Endodermal cell (in vitro differentiated cells): ENCODE measurements around the gene C14orf93. TPM values are rescaled to one million over a fixed set of nuclear protein-coding genes. Genes with fewer than 3 reads are reported as not detected.

ENCODE experiments used
- DNase-seq: peaks from one replicate; pipeline ENCODE4 v3.0.0-alpha.2; 2017
- H3K27ac ChIP-seq: 2 replicates; pipeline ENCODE4 v1.5.1; 2013; ENCODE audit warnings: mild to moderate bottlenecking, low read depth, low read length, moderate library complexity
- H3K27me3 ChIP-seq: 2 replicates; pipeline ENCODE4 v1.6.1; 2013; ENCODE audit warnings: mild to moderate bottlenecking, low read length, moderate library complexity; ENCODE audit not compliant: insufficient read depth, control insufficient read depth, poor library complexity, severe bottlenecking
- H3K36me3 ChIP-seq: 2 replicates; pipeline ENCODE4 v1.7.0; 2013; ENCODE audit warnings: mild to moderate bottlenecking, low read length, moderate library complexity; ENCODE audit not compliant: control insufficient read depth, insufficient read depth
- H3K4me1 ChIP-seq: one replicate; pipeline ENCODE4 v1.7.0; 2013; ENCODE audit warnings: low read length; ENCODE audit not compliant: control insufficient read depth, insufficient read depth
- H3K4me3 ChIP-seq: 2 replicates; pipeline ENCODE4 v1.5.1; 2013; ENCODE audit warnings: mild to moderate bottlenecking, low read length, moderate library complexity
- H3K9ac ChIP-seq: 2 replicates; pipeline ENCODE4 v1.6.1; 2013; ENCODE audit warnings: mild to moderate bottlenecking, low read length, moderate library complexity; ENCODE audit not compliant: poor library complexity, severe bottlenecking; ENCODE audit errors: extremely low read depth
- H3K9me3 ChIP-seq: 2 replicates; pipeline ENCODE4 v1.6.1; 2013; ENCODE audit warnings: mild to moderate bottlenecking, low read length, moderate library complexity; ENCODE audit not compliant: control insufficient read depth
- H3K27ac Mint-ChIP-seq: 2 replicates; pipeline ENCODE4 v1.8.0; 2020; ENCODE audit warnings: mixed read lengths
- H3K27me3 Mint-ChIP-seq: 2 replicates; pipeline ENCODE4 v1.8.0; 2021; ENCODE audit warnings: mild to moderate bottlenecking, mixed read lengths; ENCODE audit not compliant: insufficient read depth
- H3K36me3 Mint-ChIP-seq: 2 replicates; pipeline ENCODE4 v1.8.0; 2020; ENCODE audit warnings: low read depth, mixed read lengths
- H3K4me1 Mint-ChIP-seq: 2 replicates; pipeline ENCODE4 v1.8.0; 2020; ENCODE audit warnings: mixed read lengths
- H3K4me3 Mint-ChIP-seq: 2 replicates; pipeline ENCODE4 v1.8.0; 2020; ENCODE audit warnings: mild to moderate bottlenecking, moderate library complexity, mixed read lengths
- H3K9me3 Mint-ChIP-seq: 2 replicates; pipeline ENCODE4 v1.8.0; 2020; ENCODE audit warnings: mild to moderate bottlenecking, mixed read lengths
- WGBS, 2 experiments: methylation state at CpG; one replicate each; pipeline versions ENCODE4 v1.1.5 to v1.1.7; 2013; ENCODE audit warnings: missing lambda C conversion rate in 2 of 2, mixed read lengths in 1 of 2; ENCODE audit not compliant: insufficient coverage in 1 of 2, insufficient read length in 1 of 2; 5-methylcytosine and 5-hydroxymethylcytosine counted together
- total RNA-seq, 2 donors: library from RNA; stranded (reverse); fragmentation: NEBNext Ultra II Directional in 1 of 2; extraction: Animal tissue kit (Norgen Biotek cat#: 25700) in 1 of 2; gene quantifications; 2 replicates in 1 of 2; 3 replicates in 1 of 2; pipeline ENCODE4 v1.2.1, GENCODE V29; 2021
- TF ChIP-seq, protein P1 (sequence below): fragments of 200-600 bp; sonication (generic); conservative IDR thresholded peaks from 2 replicates; pipeline ENCODE4 v1.5.0; 2021; ENCODE audit warnings: antibody characterized with exemption, mild to moderate bottlenecking

C14orf93 gene
- total RNA-seq, 2 donors from 2014 or later = 7.0 to 9.4 TPM

DNA sequence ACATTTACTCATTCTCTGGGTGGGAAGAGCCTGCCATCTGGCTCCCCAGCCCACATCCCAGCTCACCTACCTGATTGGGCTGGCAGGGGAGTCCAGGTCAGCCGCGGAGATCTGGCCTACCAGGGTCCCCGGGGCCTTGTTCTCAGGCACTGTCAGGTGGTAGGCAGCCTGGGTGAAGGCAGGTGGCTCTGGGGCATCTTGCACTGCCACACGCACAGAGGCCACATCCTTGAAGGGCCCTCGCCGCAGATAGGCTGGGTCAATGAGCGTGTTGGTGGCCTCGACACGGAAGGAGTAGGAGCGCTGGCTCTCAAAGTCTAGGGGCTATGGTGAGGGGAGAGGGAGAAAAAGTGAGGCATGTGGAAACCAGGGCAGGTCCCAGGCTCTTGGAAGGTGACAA, 43.5 kb upstream of the C14orf93 start:
- peak; percentile 38 for DNase-seq
- Histone ChIP-seq H3K4me3 (no peak overlapping the region), H3K4me1 (no peaks in the 10 kb centered on the region), H3K9ac (no peak overlapping the region), H3K9me3 (no peaks in the 10 kb centered on the region), H3K36me3 (peaks cover 31% of the 10 kb centered on the region), H3K27me3 (no peaks in the 10 kb centered on the region), H3K27ac (no peak overlapping the region)
- TF ChIP-seq, protein P1, sequence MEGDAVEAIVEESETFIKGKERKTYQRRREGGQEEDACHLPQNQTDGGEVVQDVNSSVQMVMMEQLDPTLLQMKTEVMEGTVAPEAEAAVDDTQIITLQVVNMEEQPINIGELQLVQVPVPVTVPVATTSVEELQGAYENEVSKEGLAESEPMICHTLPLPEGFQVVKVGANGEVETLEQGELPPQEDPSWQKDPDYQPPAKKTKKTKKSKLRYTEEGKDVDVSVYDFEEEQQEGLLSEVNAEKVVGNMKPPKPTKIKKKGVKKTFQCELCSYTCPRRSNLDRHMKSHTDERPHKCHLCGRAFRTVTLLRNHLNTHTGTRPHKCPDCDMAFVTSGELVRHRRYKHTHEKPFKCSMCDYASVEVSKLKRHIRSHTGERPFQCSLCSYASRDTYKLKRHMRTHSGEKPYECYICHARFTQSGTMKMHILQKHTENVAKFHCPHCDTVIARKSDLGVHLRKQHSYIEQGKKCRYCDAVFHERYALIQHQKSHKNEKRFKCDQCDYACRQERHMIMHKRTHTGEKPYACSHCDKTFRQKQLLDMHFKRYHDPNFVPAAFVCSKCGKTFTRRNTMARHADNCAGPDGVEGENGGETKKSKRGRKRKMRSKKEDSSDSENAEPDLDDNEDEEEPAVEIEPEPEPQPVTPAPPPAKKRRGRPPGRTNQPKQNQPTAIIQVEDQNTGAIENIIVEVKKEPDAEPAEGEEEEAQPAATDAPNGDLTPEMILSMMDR = no peak
- Mint-ChIP-seq H3K27me3 (no peaks in the 10 kb centered on the region), H3K4me1 (peaks cover 14% of the 10 kb centered on the region), H3K27ac (no peak overlapping the region), H3K9me3 (peaks cover under 1% of the 10 kb centered on the region), H3K36me3 (peaks cover 26% of the 10 kb centered on the region), H3K4me3 (no peak overlapping the region)
- 91 to 98% methylated on average over 8 to 10 of the region's 10 CpGs for WGBS, 2 experiments

DNA sequence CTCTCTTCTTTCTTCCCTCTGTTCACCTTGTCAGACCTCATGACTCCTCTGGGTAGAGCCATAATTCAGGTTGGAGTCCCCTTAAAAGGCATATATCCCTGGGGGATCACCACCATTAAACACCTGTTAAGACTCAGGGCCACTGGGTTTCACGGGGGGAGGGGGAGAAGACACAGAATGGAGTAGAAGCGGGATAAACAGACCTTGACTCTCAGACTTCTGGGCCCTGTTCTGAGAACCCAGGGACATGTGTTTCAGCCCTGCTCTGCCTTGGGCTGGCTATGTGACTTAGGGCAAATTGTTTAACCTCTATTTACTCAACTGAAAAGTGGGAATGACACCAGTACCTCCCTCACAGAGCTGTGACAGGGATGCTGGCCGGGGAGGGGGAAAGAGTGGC, 42.7 kb upstream of the C14orf93 start:
- H3K4me3 ChIP-seq = no peak overlapping the region
- Mint-ChIP-seq H3K4me1 (peaks cover 14% of the 10 kb centered on the region), H3K27me3 (no peaks in the 10 kb centered on the region), H3K27ac (peak overlapping the region; percentile 80), H3K4me3 (no peak overlapping the region), H3K9me3 (peaks cover 2% of the 10 kb centered on the region), H3K36me3 (peaks cover 28% of the 10 kb centered on the region)
- peaks cover 31% of the 10 kb centered on the region for H3K36me3 ChIP-seq
- DNase-seq = peak; percentile 34
- 33 to 69% methylated on average over 1 to 3 of the region's 3 CpGs for WGBS, 2 experiments
- H3K9me3 ChIP-seq = no peaks in the 10 kb centered on the region
- no peak overlapping the region for H3K27ac ChIP-seq
- H3K4me1 ChIP-seq = no peaks in the 10 kb centered on the region
- no peaks in the 10 kb centered on the region for H3K27me3 ChIP-seq
- TF ChIP-seq, protein P1 = no peak
- H3K9ac ChIP-seq = no peak overlapping the region

DNA sequence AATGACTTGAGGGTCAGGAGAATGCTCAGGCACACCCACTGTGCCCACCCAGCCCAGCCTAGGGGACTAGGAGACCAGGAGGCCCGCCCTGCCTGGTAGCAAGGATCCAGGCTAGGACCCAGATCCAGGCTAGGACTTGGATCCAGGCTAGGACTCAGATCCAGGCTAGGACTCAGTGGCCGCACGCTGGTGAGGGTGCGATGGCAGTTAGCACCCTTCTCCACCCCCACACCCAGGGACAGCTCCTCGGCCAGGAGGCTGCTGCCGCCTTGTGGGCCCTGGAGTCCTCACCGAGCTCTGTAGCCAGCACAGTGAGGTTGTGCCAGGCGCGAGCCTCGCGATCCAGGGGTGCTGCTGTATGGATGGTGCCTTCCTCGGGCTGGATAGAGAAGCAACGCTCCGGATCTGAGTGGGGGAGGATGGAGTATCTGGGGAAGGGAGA, 42.3 kb upstream of the C14orf93 start:
- no peaks in the 10 kb centered on the region for H3K27me3 ChIP-seq
- H3K36me3 Mint-ChIP-seq = peaks cover 33% of the 10 kb centered on the region
- 80 to 83% methylated on average over 7 to 14 of the region's 14 CpGs for WGBS, 2 experiments
- H3K9ac ChIP-seq = no peak overlapping the region
- TF ChIP-seq, protein P1 = peak; percentile 72
- H3K4me1 Mint-ChIP-seq = peaks cover 14% of the 10 kb centered on the region
- no peak overlapping the region for H3K4me3 Mint-ChIP-seq
- DNase-seq = peak; percentile 83
- no peaks in the 10 kb centered on the region for H3K9me3 ChIP-seq
- H3K36me3 ChIP-seq = peaks cover 31% of the 10 kb centered on the region
- H3K27me3 Mint-ChIP-seq = no peaks in the 10 kb centered on the region
- H3K27ac ChIP-seq = no peak overlapping the region
- H3K27ac Mint-ChIP-seq = peak overlapping the region; percentile 80
- peaks cover 5% of the 10 kb centered on the region for H3K9me3 Mint-ChIP-seq
- no peaks in the 10 kb centered on the region for H3K4me1 ChIP-seq
- H3K4me3 ChIP-seq = no peak overlapping the region
